ENCODE results near the gene CAMK2D. TPM values are rescaled to one million over a fixed set of nuclear protein-coding genes. Genes with fewer than 3 reads are reported as not detected.
A peak's percentile ranks its signal among the peaks of the same experiment; 100 is the strongest.
"Not testable (repeated sequence)": the region's sequence is repeated elsewhere in the genome, so short reads cannot be mapped to it uniquely, and the experiment has no call there.

CAMK2D gene
- total RNA-seq: 100 to 1,000 TPM; 124 to 136 (median 133) TPM

- Mint-ChIP-seq H3K27me3 (ENCODE audit: low read depth) (peaks cover 1% of the 10 kb centered on the region), H3K9me3 (no peaks in the 10 kb centered on the region)
- peak; percentile 48 to 54 for ATAC-seq
Measured at GRCh38 chr4:113761620-113762185, at the start of gene CAMK2D. Gene CAMK2D, minus strand, starts transcription at chr4:113761738. Its CDS starts 670 bp downstream, at chr4:113761068.

GRCh38 chr4:113810906-113811305 is 49.4 kb upstream of the CAMK2D start:
- Mint-ChIP-seq H3K36me3 (ENCODE audit: insufficient read depth) (no peaks in the 10 kb centered on the region), H3K4me3 (no peak overlapping the region), H3K9me3 (no peaks in the 10 kb centered on the region), H3K27me3 (ENCODE audit: low read depth) (no peaks in the 10 kb centered on the region), H3K4me1 (ENCODE audit: low read depth) (peaks cover 2% of the 10 kb centered on the region)
- DNase-seq (no peak), ATAC-seq (no peak)

More at GRCh38 chr4:113761620-113762185, at the start of gene CAMK2D:
- Mint-ChIP-seq H3K4me3 (peak within 1 kb of the TSS; percentile 99), H3K36me3 (ENCODE audit: insufficient read depth) (peaks cover 21% of the 10 kb centered on the region), H3K4me1 (ENCODE audit: low read depth) (peaks cover 42% of the 10 kb centered on the region)
- peak; percentile 88 for DNase-seq

- H3K4me3 Mint-ChIP-seq: no peak overlapping the region
- H3K4me1 Mint-ChIP-seq (ENCODE audit: low read depth): no peaks in the 10 kb centered on the region
- peaks cover 6% of the 10 kb centered on the region for H3K9me3 Mint-ChIP-seq
- ATAC-seq (no peak), DNase-seq (no peak)
- H3K36me3 Mint-ChIP-seq (ENCODE audit: insufficient read depth): no peaks in the 10 kb centered on the region
- H3K27me3 Mint-ChIP-seq (ENCODE audit: low read depth): no peaks in the 10 kb centered on the region
Measured at GRCh38 chr4:113809311-113809710, 47.8 kb upstream of the CAMK2D start.

- no peak for DNase-seq
- H3K9me3 Mint-ChIP-seq: peaks cover 14% of the 10 kb centered on the region
- no peaks in the 10 kb centered on the region for H3K27me3 Mint-ChIP-seq (ENCODE audit: low read depth)
- ATAC-seq: no peak
- no peaks in the 10 kb centered on the region for H3K4me1 Mint-ChIP-seq (ENCODE audit: low read depth)
- H3K4me3 Mint-ChIP-seq: no peak overlapping the region
- H3K36me3 Mint-ChIP-seq (ENCODE audit: insufficient read depth): no peaks in the 10 kb centered on the region
Measured at GRCh38 chr4:113806850-113807249, 45.3 kb upstream of the CAMK2D start.

- Mint-ChIP-seq H3K4me3 (no peak overlapping the region), H3K4me1 (ENCODE audit: low read depth) (no peaks in the 10 kb centered on the region)
Measured at GRCh38 chr4:113801882-113802281, 40.3 kb upstream of the CAMK2D start.

GRCh38 chr4:113796381-113796780 is 34.8 kb upstream of the CAMK2D start:
- H3K4me1 Mint-ChIP-seq (ENCODE audit: low read depth); H3K36me3 Mint-ChIP-seq (ENCODE audit: insufficient read depth); ATAC-seq; DNase-seq; H3K4me3 Mint-ChIP-seq; H3K27me3 Mint-ChIP-seq (ENCODE audit: low read depth): not testable (repeated sequence)
- peaks cover 21% of the 10 kb centered on the region for H3K9me3 Mint-ChIP-seq

More at GRCh38 chr4:113801882-113802281, 40.3 kb upstream of the CAMK2D start:
- H3K9me3 Mint-ChIP-seq: peaks cover 21% of the 10 kb centered on the region
- ATAC-seq: no peak
- DNase-seq: no peak
- no peaks in the 10 kb centered on the region for H3K36me3 Mint-ChIP-seq (ENCODE audit: insufficient read depth)
- no peaks in the 10 kb centered on the region for H3K27me3 Mint-ChIP-seq (ENCODE audit: low read depth)

GRCh38 chr4:113790478-113790877 is 28.9 kb upstream of the CAMK2D start:
- ATAC-seq: no peak

GRCh38 chr4:113788888-113789287 is 27.4 kb upstream of the CAMK2D start:
- Mint-ChIP-seq H3K4me3 (no peak overlapping the region), H3K9me3 (peaks cover 2% of the 10 kb centered on the region)

More at GRCh38 chr4:113790478-113790877, 28.9 kb upstream of the CAMK2D start:
- DNase-seq: no peak
- Mint-ChIP-seq H3K36me3 (ENCODE audit: insufficient read depth) (peaks cover 6% of the 10 kb centered on the region), H3K4me1 (ENCODE audit: low read depth) (no peaks in the 10 kb centered on the region), H3K4me3 (no peak overlapping the region), H3K27me3 (ENCODE audit: low read depth) (no peaks in the 10 kb centered on the region), H3K9me3 (peaks cover 13% of the 10 kb centered on the region)

GRCh38 chr4:113785781-113786180 is 24.2 kb upstream of the CAMK2D start:
- DNase-seq (no peak), ATAC-seq (no peak)
- Mint-ChIP-seq H3K4me1 (ENCODE audit: low read depth) (peaks cover 21% of the 10 kb centered on the region), H3K27me3 (ENCODE audit: low read depth) (peaks cover 3% of the 10 kb centered on the region), H3K9me3 (peaks cover 5% of the 10 kb centered on the region), H3K36me3 (ENCODE audit: insufficient read depth) (no peaks in the 10 kb centered on the region), H3K4me3 (no peak overlapping the region)

More at GRCh38 chr4:113788888-113789287, 27.4 kb upstream of the CAMK2D start:
- no peak for ATAC-seq
- Mint-ChIP-seq H3K36me3 (ENCODE audit: insufficient read depth) (peaks cover 6% of the 10 kb centered on the region), H3K4me1 (ENCODE audit: low read depth) (peaks cover 11% of the 10 kb centered on the region), H3K27me3 (ENCODE audit: low read depth) (no peaks in the 10 kb centered on the region)
- DNase-seq: no peak

GRCh38 chr4:113784497-113785250 is 23.1 kb upstream of the CAMK2D start:
- H3K9me3 Mint-ChIP-seq: peaks cover 5% of the 10 kb centered on the region
- peak; percentile 59 to 66 for ATAC-seq
- H3K4me1 Mint-ChIP-seq (ENCODE audit: low read depth): peaks cover 21% of the 10 kb centered on the region
- DNase-seq: no peak
- H3K4me3 Mint-ChIP-seq: no peak overlapping the region
- H3K36me3 Mint-ChIP-seq (ENCODE audit: insufficient read depth): no peaks in the 10 kb centered on the region
- peaks cover 3% of the 10 kb centered on the region for H3K27me3 Mint-ChIP-seq (ENCODE audit: low read depth)

GRCh38 chr4:113783701-113784100 is 22.2 kb upstream of the CAMK2D start:
- H3K36me3 Mint-ChIP-seq (ENCODE audit: insufficient read depth): no peaks in the 10 kb centered on the region
- ATAC-seq (no peak), DNase-seq (no peak)
- peaks cover 3% of the 10 kb centered on the region for H3K27me3 Mint-ChIP-seq (ENCODE audit: low read depth)
- no peak overlapping the region for H3K4me3 Mint-ChIP-seq
- peaks cover 5% of the 10 kb centered on the region for H3K9me3 Mint-ChIP-seq
- peaks cover 21% of the 10 kb centered on the region for H3K4me1 Mint-ChIP-seq (ENCODE audit: low read depth)

GRCh38 chr4:113783289-113783688 is 21.8 kb upstream of the CAMK2D start:
- ATAC-seq: no peak
- Mint-ChIP-seq H3K27me3 (ENCODE audit: low read depth) (peaks cover 3% of the 10 kb centered on the region), H3K4me1 (ENCODE audit: low read depth) (peaks cover 21% of the 10 kb centered on the region)

GRCh38 chr4:113781439-113782040 is 20.0 kb upstream of the CAMK2D start:
- no peak overlapping the region for H3K4me3 Mint-ChIP-seq
- no peaks in the 10 kb centered on the region for H3K36me3 Mint-ChIP-seq (ENCODE audit: insufficient read depth)
- peaks cover 21% of the 10 kb centered on the region for H3K4me1 Mint-ChIP-seq (ENCODE audit: low read depth)
- peaks cover 3% of the 10 kb centered on the region for H3K27me3 Mint-ChIP-seq (ENCODE audit: low read depth)
- DNase-seq (no peak), ATAC-seq (no peak)
- H3K9me3 Mint-ChIP-seq: peaks cover 5% of the 10 kb centered on the region

More at GRCh38 chr4:113783289-113783688, 21.8 kb upstream of the CAMK2D start:
- no peaks in the 10 kb centered on the region for H3K36me3 Mint-ChIP-seq (ENCODE audit: insufficient read depth)
- no peak for DNase-seq
- H3K9me3 Mint-ChIP-seq: peaks cover 5% of the 10 kb centered on the region
- H3K4me3 Mint-ChIP-seq: no peak overlapping the region

- Mint-ChIP-seq H3K36me3 (ENCODE audit: insufficient read depth) (no peaks in the 10 kb centered on the region), H3K27me3 (ENCODE audit: low read depth) (no peaks in the 10 kb centered on the region), H3K4me3 (no peak overlapping the region), H3K4me1 (ENCODE audit: low read depth) (peaks cover 7% of the 10 kb centered on the region), H3K9me3 (no peaks in the 10 kb centered on the region)
- DNase-seq (no peak), ATAC-seq (no peak)
Measured at GRCh38 chr4:113776679-113777078, 15.1 kb upstream of the CAMK2D start.

Data from activated T-cell treated with anti-CD3 and anti-CD28 coated beads, Interleukin-2, amount 50 U/mL, for 4 hours (primary cell).